AG10803 (cell line): ENCODE results near the gene CLIP1.
A peak's percentile ranks its signal among the peaks of the same experiment; 100 is the strongest.

Source experiments
- DNase-seq: peaks from one replicate; pipeline ENCODE4 v3.0.0; 2010; ENCODE audit warnings: low read depth
- H3K4me3 ChIP-seq: 2 replicates; pipeline ENCODE4 v1.5.1; 2011; ENCODE audit warnings: mild to moderate bottlenecking, low read length, control low read depth
- TF ChIP-seq, protein P1 (sequence below): conservative IDR thresholded peaks from 2 replicates; pipeline ENCODE4 v1.5.1; 2011; ENCODE audit warnings: mild to moderate bottlenecking, low read length, control low read depth, inconsistent platforms

CLIP1 gene

DNA sequence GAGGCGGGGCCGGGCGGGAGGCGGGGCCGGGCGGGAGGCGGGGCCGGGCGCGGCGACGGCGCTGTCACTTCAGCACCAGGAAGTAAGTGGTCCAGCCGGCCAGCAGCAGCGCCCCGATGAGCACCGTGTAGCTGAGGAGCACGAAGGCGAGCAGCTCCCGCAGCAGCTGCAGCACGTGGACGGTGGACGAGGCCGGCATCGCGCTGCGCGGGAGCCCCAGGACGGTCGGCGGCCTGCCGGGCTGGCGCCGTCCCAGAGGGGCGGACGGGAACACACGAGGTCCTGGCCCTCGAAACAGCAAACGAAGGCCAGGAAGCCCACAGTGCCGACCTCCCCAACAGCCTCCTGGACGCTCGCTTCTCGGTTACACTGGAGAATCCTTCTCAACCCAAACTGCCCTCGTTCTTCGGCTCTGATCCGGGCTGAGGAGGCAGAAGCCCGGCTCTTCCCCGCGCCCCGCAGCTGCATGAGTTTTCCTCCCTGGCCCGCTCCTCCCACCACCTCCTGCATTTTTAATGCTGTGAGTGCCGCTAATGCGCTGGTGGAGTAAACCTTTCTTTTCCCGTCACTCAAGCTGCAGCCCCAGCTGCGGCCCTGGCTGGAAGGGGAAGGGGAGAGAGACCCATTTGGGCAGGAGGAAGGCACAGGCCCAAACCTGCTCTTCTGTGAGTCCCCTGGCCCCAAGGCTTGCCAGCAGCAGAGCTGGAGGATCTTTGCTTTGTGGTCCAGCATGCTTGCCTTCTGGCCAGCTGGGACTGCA, 195.9 kb downstream of the CLIP1 start:
- DNase-seq = no peak
- peak overlapping the region; percentile 45 for H3K4me3 ChIP-seq
- TF ChIP-seq, protein P1, sequence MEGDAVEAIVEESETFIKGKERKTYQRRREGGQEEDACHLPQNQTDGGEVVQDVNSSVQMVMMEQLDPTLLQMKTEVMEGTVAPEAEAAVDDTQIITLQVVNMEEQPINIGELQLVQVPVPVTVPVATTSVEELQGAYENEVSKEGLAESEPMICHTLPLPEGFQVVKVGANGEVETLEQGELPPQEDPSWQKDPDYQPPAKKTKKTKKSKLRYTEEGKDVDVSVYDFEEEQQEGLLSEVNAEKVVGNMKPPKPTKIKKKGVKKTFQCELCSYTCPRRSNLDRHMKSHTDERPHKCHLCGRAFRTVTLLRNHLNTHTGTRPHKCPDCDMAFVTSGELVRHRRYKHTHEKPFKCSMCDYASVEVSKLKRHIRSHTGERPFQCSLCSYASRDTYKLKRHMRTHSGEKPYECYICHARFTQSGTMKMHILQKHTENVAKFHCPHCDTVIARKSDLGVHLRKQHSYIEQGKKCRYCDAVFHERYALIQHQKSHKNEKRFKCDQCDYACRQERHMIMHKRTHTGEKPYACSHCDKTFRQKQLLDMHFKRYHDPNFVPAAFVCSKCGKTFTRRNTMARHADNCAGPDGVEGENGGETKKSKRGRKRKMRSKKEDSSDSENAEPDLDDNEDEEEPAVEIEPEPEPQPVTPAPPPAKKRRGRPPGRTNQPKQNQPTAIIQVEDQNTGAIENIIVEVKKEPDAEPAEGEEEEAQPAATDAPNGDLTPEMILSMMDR = no peak

DNA sequence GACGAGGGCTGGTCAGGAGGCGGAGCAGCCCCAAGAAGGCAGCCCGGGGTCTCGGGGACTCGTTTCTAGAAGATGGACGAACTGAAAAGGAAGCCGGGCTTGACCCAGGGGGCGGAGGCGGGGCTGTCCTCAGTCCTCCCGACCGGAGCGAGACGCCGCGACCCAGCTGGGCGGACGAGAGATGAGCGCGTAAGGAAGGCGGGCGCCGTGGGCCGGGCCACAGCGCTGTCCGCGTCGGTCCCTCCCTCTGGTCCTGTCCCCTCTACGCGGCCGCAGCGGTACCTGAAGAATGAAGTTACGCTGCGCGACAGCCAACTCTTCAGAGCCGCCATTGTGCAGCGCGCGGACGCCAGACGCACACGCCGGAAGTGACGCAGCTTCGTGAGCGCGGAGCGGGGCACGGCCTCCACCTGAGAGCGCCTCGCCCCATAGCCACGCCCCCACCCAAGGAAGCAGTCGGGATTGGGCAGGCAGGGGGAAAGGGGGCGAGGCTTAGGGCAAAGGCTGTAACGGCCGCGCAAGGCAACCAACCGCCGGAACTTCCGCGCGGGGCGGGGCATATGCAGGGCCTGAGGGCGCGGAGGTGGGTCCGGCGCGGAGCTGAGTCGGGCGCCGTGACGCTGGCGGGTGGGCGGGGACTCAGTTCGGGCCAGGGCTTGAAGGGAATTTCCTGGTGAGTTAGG, 196.6 kb downstream of the CLIP1 start, which contains the start of gene DIABLO:
DIABLO (minus strand) TSS at position 370 of the 683 bp plus-strand sequence; CDS start at position 332, 38 bp downstream.
- peak; percentile 99 for DNase-seq
- TF ChIP-seq, protein P1 = no peak
- H3K4me3 ChIP-seq = peak within 1 kb of the TSS; percentile 93
